H1 (cell line): ENCODE measurements around the gene AQP6. TPM values are rescaled to one million over a fixed set of nuclear protein-coding genes. Genes with fewer than 3 reads are reported as not detected.

Source experiments
- CTCF ChIA-PET: fragments of 300-600 bp; sonication (Branson Sonifier 250); formaldehyde crosslinking; loops from one replicate; lab custom pipeline; 2021; ENCODE audit not compliant: partially characterized antibody; lab: Charles Lee
- POLR2A ChIA-PET: fragments of 300-600 bp; sonication (Branson Sonifier 250); formaldehyde crosslinking; loops from one replicate; lab custom pipeline; 2021; ENCODE audit warnings: inconsistent platforms; ENCODE audit not compliant: partially characterized antibody; lab: Charles Lee
- DNase-seq, 2 experiments: peaks; one replicate each; pipeline versions ENCODE4 v3.0.0 to v3.0.0-alpha.2; 2010 to 2022; ENCODE audit warnings: low spot score in 2 of 2, low read depth in 1 of 2, mixed read lengths in 1 of 2
- FAIRE-seq: peaks from 2 replicates; lab custom pipeline; 2011; peaks lifted over from hg19 to GRCh38; lab: Jason Lieb, UNC
- H2AFZ ChIP-seq: 2 replicates; pipeline ENCODE4 v1.8.1; 2012; ENCODE audit warnings: low read length, inconsistent platforms
- H2AK5ac ChIP-seq: 2 replicates; pipeline ENCODE4 v1.6.1; 2013; ENCODE audit warnings: low read depth, low read length
- H2BK120ac ChIP-seq: replicated peaks from 2 replicates; pipeline ENCODE3; 2013; ENCODE audit warnings: low read depth, low read length, inconsistent platforms
- H2BK12ac ChIP-seq: 2 replicates; pipeline ENCODE4 v1.6.1; 2013; ENCODE audit warnings: low read depth, low read length
- H2BK15ac ChIP-seq: 2 replicates; pipeline ENCODE4 v1.6.1; 2013; ENCODE audit warnings: low read length
- H2BK20ac ChIP-seq: 2 replicates; pipeline ENCODE4 v1.6.1; 2013; ENCODE audit warnings: low read length
- H2BK5ac ChIP-seq: 2 replicates; pipeline ENCODE4 v1.6.1; 2013; ENCODE audit warnings: low read depth, low read length
- H3K14ac ChIP-seq: 2 replicates; pipeline ENCODE4 v1.6.1; 2013; ENCODE audit warnings: inconsistent platforms; ENCODE audit not compliant: insufficient read length
- H3K18ac ChIP-seq: 2 replicates; pipeline ENCODE4 v1.6.1; 2013; ENCODE audit warnings: low read length; ENCODE audit errors: extremely low read depth
- H3K23ac ChIP-seq: 2 replicates; pipeline ENCODE4 v1.6.1; 2013; ENCODE audit warnings: inconsistent platforms; ENCODE audit not compliant: insufficient read length
- H3K23me2 ChIP-seq: 2 replicates; pipeline ENCODE4 v1.6.1; 2013; ENCODE audit warnings: low read depth, low read length
- H3K27ac ChIP-seq: 2 replicates; pipeline ENCODE4 v1.6.1; 2011; ENCODE audit warnings: low read depth, low read length, inconsistent platforms
- H3K27me3 ChIP-seq, 4 experiments: replicated peaks in 1 of 4; 1 replicate in 1 of 4; 2 replicates in 3 of 4; pipeline versions ENCODE4 v1.6.1 to v1.8.1; 2011 to 2013; ENCODE audit warnings: low read length in 3 of 4, mild to moderate bottlenecking in 3 of 4, inconsistent platforms in 2 of 4, mixed read lengths in 2 of 4, moderate library complexity in 1 of 4; ENCODE audit not compliant: control insufficient read depth in 3 of 4, insufficient read depth in 3 of 4; ENCODE audit errors: extremely low read depth in 1 of 4
- H3K36me3 ChIP-seq, 4 experiments: 2 replicates each; pipeline versions ENCODE4 v1.6.1 to v1.8.1; 2011 to 2013; ENCODE audit warnings: mild to moderate bottlenecking in 4 of 4, low read length in 3 of 4, moderate library complexity in 2 of 4, control low read depth in 1 of 4, inconsistent platforms in 1 of 4; ENCODE audit not compliant: insufficient read depth in 4 of 4, control insufficient read depth in 2 of 4
- H3K4ac ChIP-seq: replicated peaks from 2 replicates; pipeline ENCODE3; 2013; ENCODE audit warnings: low read length, low read depth, mixed read lengths, inconsistent platforms; ENCODE audit not compliant: insufficient read length
- H3K4me1 ChIP-seq, 4 experiments: replicated peaks in 1 of 4; 1 replicate in 1 of 4; 2 replicates in 3 of 4; pipeline versions ENCODE4 v1.6.1 to v1.8.1; 2011 to 2013; ENCODE audit warnings: low read length in 3 of 4, inconsistent platforms in 2 of 4, mixed read lengths in 1 of 4; ENCODE audit not compliant: insufficient read depth in 4 of 4, control insufficient read depth in 3 of 4
- H3K4me2 ChIP-seq, 2 experiments: 2 replicates each; pipeline versions ENCODE4 v1.6.1 to v1.8.1; 2011 to 2013; ENCODE audit warnings: low read depth in 2 of 2, low read length in 2 of 2, control low read depth in 1 of 2, inconsistent platforms in 1 of 2, mild to moderate bottlenecking in 1 of 2; ENCODE audit not compliant: insufficient read depth in 1 of 2
- H3K4me3 ChIP-seq, 4 experiments: fragments of 200-600, 300-600 bp in 1 of 4; sonication (generic), shearing (Covaris generic), sonication (Bioruptor Twin) in 1 of 4; 2 replicates each; pipeline versions ENCODE4 v1.5.1 to v1.8.1; 2011 to 2016; ENCODE audit warnings: low read length in 4 of 4, low read depth in 3 of 4, control low read depth in 2 of 4, inconsistent platforms in 2 of 4, mild to moderate bottlenecking in 2 of 4, mixed read lengths in 1 of 4, moderate library complexity in 1 of 4; ENCODE audit not compliant: insufficient read depth in 2 of 4; ENCODE audit errors: extremely low read depth in 1 of 4
- H3K56ac ChIP-seq: replicated peaks from 2 replicates; pipeline ENCODE3; 2013; ENCODE audit warnings: low read depth, mild to moderate bottlenecking, mixed read lengths, low read length, inconsistent platforms; ENCODE audit not compliant: insufficient read length
- H3K79me1 ChIP-seq: 2 replicates; pipeline ENCODE4 v1.6.1; 2013; ENCODE audit warnings: low read depth, low read length, control low read depth
- H3K79me2 ChIP-seq, 2 experiments: 2 replicates each; pipeline versions ENCODE4 v1.6.1 to v1.8.1; 2012 to 2013; ENCODE audit warnings: low read length in 2 of 2, mild to moderate bottlenecking in 2 of 2, inconsistent platforms in 1 of 2; ENCODE audit not compliant: insufficient read depth in 2 of 2, control insufficient read depth in 1 of 2
- H3K9ac ChIP-seq, 4 experiments: replicated peaks in 1 of 4; 1 replicate in 1 of 4; 2 replicates in 3 of 4; pipeline versions ENCODE4 v1.6.1 to v1.8.1; 2011 to 2013; ENCODE audit warnings: low read depth in 3 of 4, low read length in 3 of 4, control low read depth in 2 of 4, mild to moderate bottlenecking in 2 of 4, moderate library complexity in 2 of 4, inconsistent platforms in 1 of 4; ENCODE audit errors: extremely low read depth in 1 of 4
- H3K9me3 ChIP-seq, 2 experiments: 2 replicates each; pipeline versions ENCODE4 v1.6.1 to v1.8.1; 2012 to 2013; ENCODE audit warnings: mild to moderate bottlenecking in 2 of 2, moderate library complexity in 2 of 2, control low read depth in 1 of 2, inconsistent platforms in 1 of 2, low read depth in 1 of 2, low read length in 1 of 2, mixed read lengths in 1 of 2; ENCODE audit not compliant: insufficient read depth in 2 of 2
- H4K20me1 ChIP-seq, 2 experiments: replicated peaks in 1 of 2; 2 replicates each; pipeline versions ENCODE3 to v1.8.1; 2011 to 2013; ENCODE audit warnings: inconsistent platforms in 2 of 2, low read length in 2 of 2, mild to moderate bottlenecking in 1 of 2; ENCODE audit not compliant: insufficient read depth in 2 of 2, control insufficient read depth in 1 of 2
- H4K5ac ChIP-seq: 2 replicates; pipeline ENCODE4 v1.6.1; 2013; ENCODE audit warnings: low read length, low read depth, mixed read lengths, inconsistent platforms; ENCODE audit not compliant: insufficient read length
- H4K8ac ChIP-seq: 2 replicates; pipeline ENCODE4 v1.8.0; 2013; ENCODE audit warnings: mild to moderate bottlenecking, moderate library complexity, low read length, inconsistent platforms; ENCODE audit not compliant: insufficient read depth; ENCODE audit errors: extremely low read depth
- H4K91ac ChIP-seq: replicated peaks from 2 replicates; pipeline ENCODE3; 2013; ENCODE audit warnings: low read length, mixed read lengths, inconsistent platforms; ENCODE audit not compliant: insufficient read length
- ASH2L ChIP-seq: fragments of 200-600, 300-600 bp; sonication (generic); IDR thresholded peaks from one replicate; pipeline ENCODE4 v1.7.1; 2017; ENCODE audit warnings: low read length
- BACH1 ChIP-seq: IDR thresholded peaks from 2 replicates; pipeline ENCODE4 v1.6.1; 2012; ENCODE audit warnings: low read length, improper control_type of control experiment
- EP300 ChIP-seq, 2 experiments: IDR thresholded peaks; 1 replicate in 1 of 2; 2 replicates in 1 of 2; pipeline ENCODE4 v1.6.1; 2011 to 2012; ENCODE audit warnings: low read depth in 2 of 2, low read length in 2 of 2, mild to moderate bottlenecking in 2 of 2, borderline replicate concordance in 1 of 2, inconsistent platforms in 1 of 2, moderate library complexity in 1 of 2
- EZH2 ChIP-seq: fragments of 200-600 bp; sonication (generic); IDR thresholded peaks from 2 replicates; pipeline ENCODE4 v1.7.1; 2012; ENCODE audit warnings: low read depth, mild to moderate bottlenecking, moderate library complexity, low read length, inconsistent platforms; ENCODE audit not compliant: severe bottlenecking
- HDAC2 ChIP-seq, 2 experiments: fragments of 300-600 bp in 1 of 2; sonication (generic) in 1 of 2; IDR thresholded peaks; 2 replicates each; pipeline ENCODE4 v1.6.1; 2011 to 2012; ENCODE audit warnings: low read depth in 2 of 2, low read length in 2 of 2, mild to moderate bottlenecking in 2 of 2, moderate library complexity in 2 of 2, borderline replicate concordance in 1 of 2, inconsistent platforms in 1 of 2
- SAP30 ChIP-seq: fragments of 300-600 bp; sonication (generic); IDR thresholded peaks from 2 replicates; pipeline ENCODE4 v1.7.1; 2012; ENCODE audit warnings: low read length, moderate library complexity, mild to moderate bottlenecking, inconsistent platforms; ENCODE audit not compliant: insufficient read depth, insufficient replicate concordance
- SIN3A ChIP-seq, 2 experiments: IDR thresholded peaks in 1 of 2; conservative IDR thresholded peaks in 1 of 2; 2 replicates each; pipeline ENCODE4 v1.6.1; 2011 to 2012; ENCODE audit warnings: low read length in 2 of 2, improper control_type of control experiment in 1 of 2, low read depth in 1 of 2, mild to moderate bottlenecking in 1 of 2
- SP2 ChIP-seq: IDR thresholded peaks from 2 replicates; pipeline ENCODE4 v1.6.1; 2012; ENCODE audit warnings: mild to moderate bottlenecking, low read length, inconsistent platforms
- SRF ChIP-seq: IDR thresholded peaks from 2 replicates; pipeline ENCODE4 v1.6.1; 2011; ENCODE audit warnings: mild to moderate bottlenecking, low read depth, low read length, moderate library complexity
- TAF7 ChIP-seq: optimal IDR thresholded peaks from 2 replicates; pipeline ENCODE3; 2011; ENCODE audit warnings: low read depth, mild to moderate bottlenecking, inconsistent platforms, low read length, moderate library complexity, borderline replicate concordance
- TBP ChIP-seq: IDR thresholded peaks from 2 replicates; pipeline ENCODE4 v1.6.1; 2011; ENCODE audit warnings: low read depth, low read length, improper control_type of control experiment
- TEAD4 ChIP-seq: IDR thresholded peaks from 2 replicates; pipeline ENCODE4 v1.6.1; 2012; ENCODE audit warnings: low read depth, low read length, inconsistent platforms, mixed read lengths
- WGBS, 2 experiments: shearing (Covaris generic) in 1 of 2; methylation state at CpG; one replicate each; pipeline versions ENCODE4 v1.1.6 to v1.1.7; 2013 to 2015; ENCODE audit warnings: low lambda C conversion rate in 2 of 2, mixed read lengths in 2 of 2, inconsistent platforms in 1 of 2, low coverage in 1 of 2, missing lambda C conversion rate in 1 of 2; ENCODE audit not compliant: insufficient replicate concordance in 2 of 2, insufficient coverage in 1 of 2, insufficient read length in 1 of 2; ENCODE audit errors: extremely low coverage in 1 of 2, missing lambda C conversion rate in 1 of 2; 5-methylcytosine and 5-hydroxymethylcytosine counted together
- polyA plus RNA-seq, 7 experiments: library from polyadenylated mRNA; depleted of rRNA in 3 of 7; stranded (reverse) in 5 of 7; unstranded in 2 of 7; fragments of >200 nt in 5 of 7; fragments of 200-250 nt in 2 of 7; gene quantifications; 1 replicate in 5 of 7; 2 replicates in 1 of 7; 4 replicates in 1 of 7; pipeline versions ENCODE4 v1.2.1 to v1.2.3, GENCODE V29; 2011 to 2013; ENCODE audit warnings: missing spikeins in 2 of 7, mixed read lengths in 2 of 7
- total RNA-seq: library from RNA; stranded (reverse); fragmentation: NEBNext Ultra II Directional; extraction: Animal tissue kit (Norgen Biotek cat#: 25700); gene quantifications from 2 replicates; pipeline ENCODE4 v1.2.1, GENCODE V29; 2021
- TF ChIP-seq, protein P1 (sequence below): IDR thresholded peaks from 2 replicates; pipeline ENCODE4 v1.6.1; 2011; ENCODE audit warnings: low read depth, mild to moderate bottlenecking, low read length; ENCODE audit not compliant: insufficient read depth

Gene AQP6
- total and polyA plus RNA-seq, 2 of the 8 experiments (the other 6 are each of a cell fraction or from before 2014, with no cell fraction given) = 0.03 to 0.17 TPM

DNA sequence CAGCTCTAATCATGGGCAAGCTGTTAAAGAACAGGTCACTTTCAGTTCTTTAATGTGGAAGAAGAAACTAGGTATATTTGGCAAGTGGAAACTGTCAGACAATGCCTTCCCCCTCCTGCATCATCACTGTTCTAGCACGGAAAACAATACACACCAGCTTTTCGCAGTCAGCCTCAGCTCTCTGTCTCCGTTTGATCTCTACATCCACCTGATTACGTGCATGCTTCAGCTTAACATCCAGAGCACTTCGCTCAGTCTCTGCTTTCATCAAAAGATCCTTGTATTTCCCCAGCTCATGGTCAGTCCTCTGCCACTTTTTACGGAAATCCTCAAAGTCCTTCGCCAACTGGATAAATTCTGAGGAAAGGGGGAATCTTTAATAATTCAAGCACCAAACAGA is 33.5 kb downstream of the AQP6 start:
- Histone ChIP-seq H3K9ac (no peak overlapping the region), H3K36me3 (peaks cover 2 to 34% (median 22%) of the 10 kb centered on the region in 4 experiments; a peak in 7 of 8 replicates), H2AFZ (no peak overlapping the region), H3K56ac (no peak overlapping the region), H3K14ac (no peak overlapping the region), H3K79me2 (no peaks in the 10 kb centered on the region), H3K23me2 (no peaks in the 10 kb centered on the region), H3K4ac (no peak overlapping the region), H3K4me3 (no peak overlapping the region), H4K5ac (no peak overlapping the region), H2BK12ac (no peak overlapping the region), H3K27ac (no peak overlapping the region), H3K9me3 (no peaks in the 10 kb centered on the region), H2BK20ac (no peak overlapping the region), H3K23ac (no peak overlapping the region), H2AK5ac (no peak overlapping the region), H3K79me1 (no peaks in the 10 kb centered on the region), H3K4me2 (no peak overlapping the region), H4K20me1 (no peaks in the 10 kb centered on the region), H2BK15ac (no peak overlapping the region), H3K4me1 (no peaks in the 10 kb centered on the region), H2BK5ac (no peak overlapping the region), H3K18ac (no peak overlapping the region), H4K91ac (no peak overlapping the region), H2BK120ac (no peak overlapping the region), H3K27me3 (no peaks in the 10 kb centered on the region), H4K8ac (no peak overlapping the region)
- 92% methylated on average over 7 of the region's 7 CpGs; no CpG with 5 or more reads in 1 of the 2 experiments for WGBS, 2 experiments
- DNase-seq (no peak), FAIRE-seq (no peak)
- CTCF ChIA-PET = interaction anchor here (0.6 to 4.6 kb wide), 8 partner anchors 10 to 63 kb away, joined by 3 to 24 read pairs (median 6); no protein-coding TSS in a partner anchor
- POLR2A ChIA-PET = interaction anchor here (2.3 kb wide), 1 partner anchor 10 kb away, joined by 6 read pairs; no protein-coding TSS in a partner anchor
- TF ChIP-seq ASH2L = no peak
- TF ChIP-seq SAP30 = no peak
- TF ChIP-seq EZH2 = no peak
- no peak for TF ChIP-seq SIN3A (conservative IDR thresholded peaks at IDR 0.05 in 1 of 2, IDR thresholded peaks at IDR 0.05 in 1 of 2; ENCODE audit: low read depth in 1 of 2, low read length in 2 of 2)
- no peak for TF ChIP-seq SP2
- TF ChIP-seq TEAD4 = no peak
- no peak for TF ChIP-seq BACH1
- TF ChIP-seq TBP = no peak
- TF ChIP-seq SRF = no peak
- no peak for TF ChIP-seq TAF7
- no peak for TF ChIP-seq HDAC2 (IDR thresholded peaks at IDR 0.05; ENCODE audit: borderline replicate concordance in 1 of 2, low read depth in 2 of 2, low read length in 2 of 2)
- TF ChIP-seq EP300 (IDR thresholded peaks at IDR 0.05; ENCODE audit: borderline replicate concordance in 1 of 2, low read depth in 2 of 2, low read length in 2 of 2) = no peak
- TF ChIP-seq, protein P1, sequence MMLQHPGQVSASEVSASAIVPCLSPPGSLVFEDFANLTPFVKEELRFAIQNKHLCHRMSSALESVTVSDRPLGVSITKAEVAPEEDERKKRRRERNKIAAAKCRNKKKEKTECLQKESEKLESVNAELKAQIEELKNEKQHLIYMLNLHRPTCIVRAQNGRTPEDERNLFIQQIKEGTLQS = no peak
